Neural cell (in vitro differentiated cells): ENCODE results near the gene DOK6. TPM values are rescaled to one million over a fixed set of nuclear protein-coding genes. Genes with fewer than 3 reads are reported as not detected.

ENCODE experiments used
- H2AFZ ChIP-seq: fragments of 200-600, 300-800 bp; sonication (generic), shearing (Covaris generic); 2 replicates; pipeline ENCODE4 v1.6.0; 2014; ENCODE audit warnings: low read depth, mild to moderate bottlenecking, antibody characterized with exemption, low read length, moderate library complexity
- H3F3A ChIP-seq: fragments of 200-600 bp; shearing (Covaris generic); 2 replicates; pipeline ENCODE4 v1.6.1; 2016; ENCODE audit warnings: mild to moderate bottlenecking, moderate library complexity, mixed read lengths, antibody characterized with exemption, low read length; ENCODE audit not compliant: insufficient read depth, poor library complexity, severe bottlenecking
- H3K27ac ChIP-seq: fragments of 200-600, 300-800 bp; sonication (generic), shearing (Covaris generic); 2 replicates; pipeline ENCODE4 v1.5.1; 2014; ENCODE audit warnings: mild to moderate bottlenecking, low read length, moderate library complexity
- H3K27me3 ChIP-seq: fragments of 300-800, 200-600 bp; sonication (generic), shearing (Covaris generic); 2 replicates; pipeline ENCODE4 v1.6.0; 2014; ENCODE audit warnings: mild to moderate bottlenecking, low read depth, low read length, moderate library complexity; ENCODE audit not compliant: insufficient read depth
- H3K36me3 ChIP-seq: fragments of 300-800, 200-600 bp; sonication (generic), shearing (Covaris generic); 2 replicates; pipeline ENCODE4 v1.5.1; 2014; ENCODE audit warnings: mild to moderate bottlenecking, antibody characterized with exemption, low read length, moderate library complexity; ENCODE audit not compliant: insufficient read depth
- H3K4me2 ChIP-seq: fragments of 300-800, 200-600 bp; sonication (generic), shearing (Covaris generic); 2 replicates; pipeline ENCODE4 v1.6.0; 2014; ENCODE audit warnings: mild to moderate bottlenecking, low read length
- H3K4me3 ChIP-seq: fragments of 300-800, 200-600 bp; sonication (generic), shearing (Covaris generic); 2 replicates; pipeline ENCODE4 v1.5.1; 2014; ENCODE audit warnings: mild to moderate bottlenecking, low read length, moderate library complexity
- H3K79me2 ChIP-seq: fragments of 200-600 bp; shearing (Covaris generic); replicated peaks from 2 replicates; pipeline ENCODE4 v1.6.0; 2014; ENCODE audit warnings: mild to moderate bottlenecking, low read length, moderate library complexity; ENCODE audit not compliant: insufficient read depth
- H3K9ac ChIP-seq: fragments of 300-800, 200-600 bp; sonication (generic), shearing (Covaris generic); 2 replicates; pipeline ENCODE4 v1.6.1; 2016; ENCODE audit warnings: mild to moderate bottlenecking, low read length, mixed read lengths
- H3K9me2 ChIP-seq: fragments of 200-600 bp; shearing (Covaris generic); 2 replicates; pipeline ENCODE4 v1.6.1; 2016; ENCODE audit warnings: mild to moderate bottlenecking, low read length, mixed read lengths; ENCODE audit not compliant: insufficient read depth
- H3K9me3 ChIP-seq: fragments of 200-600, 300-800 bp; sonication (generic), shearing (Covaris generic); 2 replicates; pipeline ENCODE4 v1.6.1; 2016; ENCODE audit warnings: mild to moderate bottlenecking, mixed run types, low read length, moderate library complexity, mixed read lengths
- H4K20me1 ChIP-seq: fragments of 200-600 bp; shearing (Covaris generic); 2 replicates; pipeline ENCODE4 v1.6.1; 2016; ENCODE audit warnings: mild to moderate bottlenecking, mixed run types; ENCODE audit not compliant: insufficient read depth
- EP300 ChIP-seq: fragments of 450-650 bp; conservative IDR thresholded peaks from 2 replicates; pipeline ENCODE4 v1.6.1; 2014; ENCODE audit warnings: antibody characterized with exemption, mild to moderate bottlenecking, moderate library complexity; ENCODE audit not compliant: poor library complexity, severe bottlenecking
- EZH2 ChIP-seq: fragments of 200-600, 300-800 bp; shearing (Covaris generic), sonication (generic); IDR thresholded peaks from 2 replicates; pipeline ENCODE4 v1.6.1; 2014; ENCODE audit warnings: antibody characterized with exemption, low read length, borderline replicate concordance, mild to moderate bottlenecking; ENCODE audit not compliant: insufficient read depth, poor library complexity, severe bottlenecking
- MXI1 ChIP-seq: fragments of 450-650 bp; conservative IDR thresholded peaks from 2 replicates; pipeline ENCODE4 v1.6.1; 2014; ENCODE audit warnings: antibody characterized with exemption, mild to moderate bottlenecking; ENCODE audit not compliant: poor library complexity, severe bottlenecking
- POLR2AphosphoS5 ChIP-seq: IDR thresholded peaks from 2 replicates; pipeline ENCODE4 v1.6.1; 2012
- RAD21 ChIP-seq: fragments of 450-650 bp; conservative IDR thresholded peaks from 2 replicates; pipeline ENCODE4 v1.6.1; 2014; ENCODE audit warnings: antibody characterized with exemption, mild to moderate bottlenecking, moderate library complexity
- REST ChIP-seq: IDR thresholded peaks from 2 replicates; pipeline ENCODE4 v1.6.1; 2012; ENCODE audit warnings: borderline replicate concordance
- SMC3 ChIP-seq: fragments of 450-650 bp; conservative IDR thresholded peaks from 2 replicates; pipeline ENCODE4 v1.6.1; 2014; ENCODE audit warnings: antibody characterized with exemption, mild to moderate bottlenecking, moderate library complexity; ENCODE audit not compliant: poor library complexity
- TAF1 ChIP-seq: IDR thresholded peaks from 2 replicates; pipeline ENCODE4 v1.6.1; 2012; ENCODE audit warnings: low read depth
- polyA plus RNA-seq: library from polyadenylated mRNA; depleted of rRNA; stranded (reverse); fragments of >200 nt; gene quantifications from 2 replicates; pipeline ENCODE4 v1.2.3, GENCODE V29; 2014
- TF ChIP-seq, protein P1 (sequence below): fragments of 450-650 bp; IDR thresholded peaks from 2 replicates; pipeline ENCODE4 v1.5.1; 2014; ENCODE audit warnings: antibody characterized with exemption, mild to moderate bottlenecking, moderate library complexity; ENCODE audit not compliant: poor library complexity, severe bottlenecking

Gene DOK6
- polyA plus RNA-seq, 1 donor from 2014 or later = 9.7 TPM

DNA sequence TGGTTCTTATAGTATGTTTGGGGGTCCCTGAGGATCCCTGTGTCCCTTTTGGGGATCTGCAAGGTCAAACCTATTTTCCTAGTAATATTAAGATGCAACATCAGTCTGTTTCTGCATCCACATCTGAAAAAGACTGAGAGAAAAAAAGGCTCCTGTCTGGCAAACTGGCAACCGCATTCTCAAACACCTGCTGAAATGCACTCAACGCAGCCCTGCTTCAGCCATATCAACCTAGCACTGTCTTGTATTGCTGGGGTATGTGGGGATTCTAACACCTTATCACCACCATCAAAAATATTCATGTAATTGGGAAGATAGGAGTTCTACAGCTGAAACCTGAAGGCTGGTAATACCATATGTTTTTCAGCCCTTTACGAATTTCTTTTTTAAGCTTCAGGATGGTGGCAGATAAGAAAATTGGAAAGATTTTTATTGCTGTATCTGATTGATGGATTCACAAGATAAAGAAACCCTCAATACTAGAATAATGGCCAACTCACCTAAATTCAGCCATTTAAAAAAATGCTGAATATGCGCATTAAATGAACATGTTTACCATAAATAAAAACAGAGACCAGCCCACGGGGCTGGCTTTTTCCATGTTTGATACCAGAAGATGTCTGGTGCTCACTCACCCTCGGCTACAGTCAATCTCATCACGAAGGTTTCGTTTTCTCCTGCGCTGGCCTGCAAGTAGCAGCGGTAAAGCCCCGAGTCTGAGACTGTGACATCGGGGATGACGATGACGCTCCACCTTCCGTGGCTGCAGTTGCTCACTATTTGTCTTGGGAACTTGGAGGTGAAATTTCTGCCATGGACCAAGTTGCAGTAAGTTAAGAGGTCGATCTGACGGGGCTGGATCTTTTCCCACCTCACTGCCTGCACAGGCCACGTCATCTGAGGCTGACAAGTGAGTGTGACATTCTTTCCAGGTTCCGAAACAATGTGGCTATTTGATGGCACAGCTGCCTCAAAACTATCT, 494.7 kb downstream of the DOK6 start:
- no peaks in the 10 kb centered on the region for H3K9me2 ChIP-seq
- H3K9me3 ChIP-seq = no peaks in the 10 kb centered on the region
- no peaks in the 10 kb centered on the region for H3K79me2 ChIP-seq
- H3K27ac ChIP-seq = no peak overlapping the region
- no peak for TF ChIP-seq EP300
- TF ChIP-seq, protein P1, sequence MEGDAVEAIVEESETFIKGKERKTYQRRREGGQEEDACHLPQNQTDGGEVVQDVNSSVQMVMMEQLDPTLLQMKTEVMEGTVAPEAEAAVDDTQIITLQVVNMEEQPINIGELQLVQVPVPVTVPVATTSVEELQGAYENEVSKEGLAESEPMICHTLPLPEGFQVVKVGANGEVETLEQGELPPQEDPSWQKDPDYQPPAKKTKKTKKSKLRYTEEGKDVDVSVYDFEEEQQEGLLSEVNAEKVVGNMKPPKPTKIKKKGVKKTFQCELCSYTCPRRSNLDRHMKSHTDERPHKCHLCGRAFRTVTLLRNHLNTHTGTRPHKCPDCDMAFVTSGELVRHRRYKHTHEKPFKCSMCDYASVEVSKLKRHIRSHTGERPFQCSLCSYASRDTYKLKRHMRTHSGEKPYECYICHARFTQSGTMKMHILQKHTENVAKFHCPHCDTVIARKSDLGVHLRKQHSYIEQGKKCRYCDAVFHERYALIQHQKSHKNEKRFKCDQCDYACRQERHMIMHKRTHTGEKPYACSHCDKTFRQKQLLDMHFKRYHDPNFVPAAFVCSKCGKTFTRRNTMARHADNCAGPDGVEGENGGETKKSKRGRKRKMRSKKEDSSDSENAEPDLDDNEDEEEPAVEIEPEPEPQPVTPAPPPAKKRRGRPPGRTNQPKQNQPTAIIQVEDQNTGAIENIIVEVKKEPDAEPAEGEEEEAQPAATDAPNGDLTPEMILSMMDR = no peak
- no peak for TF ChIP-seq EZH2
- TF ChIP-seq RAD21 = no peak
- no peak for TF ChIP-seq TAF1
- no peak for TF ChIP-seq POLR2AphosphoS5
- no peak for TF ChIP-seq MXI1
- no peak for TF ChIP-seq SMC3
- TF ChIP-seq REST = no peak
- H3K9ac ChIP-seq = no peak overlapping the region
- H3F3A ChIP-seq = no peaks in the 10 kb centered on the region
- no peak overlapping the region for H3K4me2 ChIP-seq
- no peaks in the 10 kb centered on the region for H3K27me3 ChIP-seq
- no peaks in the 10 kb centered on the region for H4K20me1 ChIP-seq
- H3K36me3 ChIP-seq = no peaks in the 10 kb centered on the region
- no peak overlapping the region for H3K4me3 ChIP-seq
- no peak overlapping the region for H2AFZ ChIP-seq

DNA sequence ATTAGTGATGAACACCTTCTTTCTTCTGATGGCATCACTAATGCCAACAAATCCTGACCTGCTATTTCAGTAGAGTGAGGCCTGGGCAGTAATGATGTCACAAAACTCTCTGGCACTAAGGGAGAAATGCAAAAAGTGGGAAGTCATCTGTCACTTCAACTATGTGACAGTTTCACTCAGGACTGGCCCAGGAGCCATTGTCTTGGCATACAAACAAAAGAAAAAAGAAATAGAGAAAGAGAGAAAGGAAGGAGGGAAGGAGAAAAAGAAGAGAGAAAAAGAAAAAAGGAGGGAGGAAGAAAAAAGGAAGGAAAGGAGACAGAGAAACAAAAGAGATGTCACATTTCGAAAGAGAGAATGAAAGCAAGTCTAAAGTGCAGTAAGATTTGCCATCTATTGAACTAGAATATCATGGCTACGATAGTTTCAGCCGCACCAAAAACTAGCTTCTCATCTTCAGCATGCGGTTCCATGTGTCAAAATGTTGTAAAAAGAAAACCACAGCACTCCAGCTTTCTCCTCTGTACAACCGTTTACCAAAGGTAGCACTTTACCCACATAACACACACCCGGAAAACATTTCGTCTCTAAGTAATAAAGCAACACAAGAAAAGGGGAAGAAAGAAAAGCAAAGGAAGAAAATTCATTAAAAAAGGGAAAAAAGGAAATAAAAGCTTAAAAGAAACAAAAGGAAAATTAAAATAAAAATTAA, 496.9 kb downstream of the DOK6 start:
- Histone ChIP-seq H3K4me2 (no peak overlapping the region), H3K9me3 (no peaks in the 10 kb centered on the region), H4K20me1 (no peaks in the 10 kb centered on the region), H3K9me2 (no peaks in the 10 kb centered on the region), H3K27ac (no peak overlapping the region), H3K4me3 (no peak overlapping the region), H2AFZ (no peak overlapping the region), H3K9ac (no peak overlapping the region), H3K36me3 (no peaks in the 10 kb centered on the region), H3K27me3 (no peaks in the 10 kb centered on the region), H3K79me2 (no peaks in the 10 kb centered on the region), H3F3A (no peaks in the 10 kb centered on the region)
- TF ChIP-seq TAF1 (no peak), POLR2AphosphoS5 (no peak), EP300 (no peak), EZH2 (no peak), RAD21 (no peak), SMC3 (no peak), REST (no peak), MXI1 (no peak)
- TF ChIP-seq, protein P1 = no peak
